ENCODE measurements around the gene SELENOI.
"Not testable (repeated sequence)": the region's sequence is repeated elsewhere in the genome, so short reads cannot be mapped to it uniquely, and the experiment has no call there.

The SELENOI gene

DNA sequence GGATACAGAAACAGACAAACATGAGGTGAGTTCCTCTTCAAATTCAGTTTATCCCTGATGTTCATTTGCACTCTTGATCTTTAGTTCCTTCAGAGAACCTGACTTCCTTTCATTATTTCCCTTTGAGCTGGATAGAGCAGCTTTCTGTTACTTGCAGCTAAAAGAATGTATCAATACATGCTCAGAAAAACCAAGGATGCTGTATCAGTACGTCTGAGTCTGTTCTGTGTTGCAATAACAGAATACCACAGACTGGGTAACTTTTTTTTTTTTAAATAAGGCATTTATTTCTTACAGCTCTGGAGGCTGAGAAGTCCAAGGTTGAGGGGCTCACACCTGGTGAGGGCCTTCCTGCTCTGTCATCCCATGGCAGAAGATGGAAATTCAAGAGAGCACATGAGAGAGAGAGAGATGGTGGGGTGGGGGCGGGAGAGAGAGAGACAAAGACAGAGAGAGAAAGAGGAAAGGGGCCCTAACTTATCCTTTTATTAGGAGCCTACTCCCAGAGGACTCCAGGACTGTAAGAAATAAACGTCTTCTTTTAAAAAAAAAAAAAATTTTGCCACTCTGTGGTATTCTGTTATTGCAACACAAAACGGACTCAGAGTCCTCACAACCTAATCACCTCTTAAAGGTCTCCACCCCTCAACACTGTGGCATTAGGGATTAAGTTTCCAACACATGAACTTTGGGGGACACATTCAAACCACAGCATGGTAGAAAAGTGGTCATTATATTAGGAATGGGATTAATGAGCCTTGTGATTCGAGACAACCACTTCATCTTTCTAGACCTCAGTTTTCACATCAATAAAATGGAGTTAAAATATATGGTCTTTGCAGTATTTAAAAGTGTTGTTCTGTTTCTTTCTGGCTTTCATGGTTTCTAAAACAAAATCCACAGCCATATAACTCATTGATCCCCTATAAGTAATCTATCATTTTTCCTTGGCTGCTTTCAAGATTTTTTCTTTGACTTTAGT is 18.4 kb upstream of the SELENOI start:
- DNase-seq: no peak

DNA sequence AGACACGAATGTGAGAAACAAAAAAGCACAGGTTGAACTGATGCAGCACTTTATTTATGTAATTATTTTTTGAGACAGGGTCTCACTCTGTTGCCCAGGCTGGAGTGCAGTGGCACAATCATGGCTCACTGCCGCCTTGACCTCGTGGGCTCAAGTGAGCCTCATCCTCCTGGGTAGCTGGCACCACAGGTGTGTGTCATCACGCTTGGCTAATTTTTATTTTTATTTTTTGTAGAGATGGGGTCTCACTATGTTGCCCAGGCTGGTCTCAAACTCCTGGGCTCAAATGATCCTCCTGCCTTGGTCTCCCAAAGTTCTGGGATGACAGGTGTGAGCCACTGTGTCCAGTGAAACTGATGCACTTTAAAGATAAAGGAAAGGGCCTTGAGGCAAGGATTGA is 16.9 kb upstream of the SELENOI start:
- not testable (repeated sequence) for DNase-seq

DNA sequence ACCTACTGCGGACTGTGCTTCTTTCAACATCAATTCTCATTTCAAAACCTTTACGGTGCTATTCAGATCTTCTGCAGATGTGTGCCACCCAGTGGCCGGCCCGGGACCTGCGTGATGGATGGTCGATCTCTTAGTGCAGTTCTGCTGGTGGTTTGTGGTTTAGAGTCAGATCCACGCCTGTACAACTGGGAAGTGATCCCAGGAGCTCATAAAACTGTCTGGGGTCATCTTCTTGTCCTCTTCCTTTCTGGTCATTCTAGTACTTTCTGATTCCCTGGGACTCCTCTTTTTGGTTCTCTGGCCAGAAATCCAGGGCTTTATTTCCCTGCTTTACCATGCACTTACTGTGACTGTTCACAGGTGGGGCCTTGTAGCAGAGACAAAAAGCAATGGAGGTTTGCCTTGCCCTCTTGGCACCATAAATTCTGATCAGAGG is 15.8 kb upstream of the SELENOI start:
- DNase-seq: peak; percentile 85

DNA sequence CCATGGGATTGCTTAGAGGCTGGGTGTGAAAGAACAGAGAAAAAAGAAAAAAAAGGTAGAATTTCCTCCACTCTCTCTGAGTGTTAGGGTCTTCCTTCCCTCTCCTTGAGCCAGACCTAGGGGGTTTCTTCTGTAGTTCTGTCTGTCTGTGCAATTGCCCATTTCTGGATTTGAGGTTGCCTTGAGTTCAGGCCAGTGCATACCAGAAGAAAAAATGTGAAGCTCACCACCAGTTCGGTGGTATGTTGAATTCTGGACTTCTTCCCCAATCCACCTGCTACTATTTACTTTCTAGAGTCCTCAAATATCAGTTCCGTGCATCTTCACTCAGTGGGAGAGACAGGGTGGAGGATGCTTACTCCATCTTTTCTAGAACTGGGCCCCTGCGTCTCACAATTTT is 15.3 kb upstream of the SELENOI start:
- DNase-seq: no peak

DNA sequence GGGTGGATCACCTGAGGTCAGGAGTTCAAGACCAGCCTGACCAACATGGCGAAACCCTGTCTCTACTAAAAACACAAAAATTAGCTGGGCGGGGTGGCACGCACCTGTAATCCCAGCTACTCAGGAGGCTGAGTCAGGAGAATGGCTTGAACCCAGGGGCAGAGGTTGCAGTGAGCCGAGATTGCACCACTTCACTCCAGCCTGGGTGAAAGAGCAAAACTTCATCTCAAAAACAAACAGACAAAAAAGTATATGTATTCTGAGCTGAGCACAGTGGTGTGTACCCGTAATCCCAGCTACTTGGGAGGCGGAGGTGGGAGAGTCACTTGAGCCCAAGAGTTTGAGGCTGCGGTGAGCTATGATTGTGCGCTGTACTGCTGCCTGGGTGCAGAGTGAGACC is 14.6 kb upstream of the SELENOI start:
- DNase-seq: not testable (repeated sequence)

DNA sequence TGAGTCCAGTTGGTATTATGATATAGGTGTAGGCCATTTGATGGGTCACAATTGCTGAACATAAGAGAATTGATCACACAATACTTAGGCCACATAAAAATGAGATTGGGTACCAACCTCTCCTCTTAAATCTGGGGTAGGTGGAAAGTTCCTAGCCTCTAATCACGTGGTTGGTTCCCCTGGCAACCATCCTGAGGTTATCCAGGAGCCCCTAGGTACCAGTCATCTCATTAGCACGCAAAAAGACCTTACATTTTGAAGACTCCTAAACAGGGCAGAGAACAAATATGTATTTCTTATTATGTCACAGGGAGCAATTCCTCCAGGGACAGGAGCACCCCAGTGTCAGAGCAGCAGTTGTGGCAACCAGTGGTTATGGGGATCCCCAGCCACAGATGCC is 12.7 kb upstream of the SELENOI start:
- DNase-seq: no peak

DNA sequence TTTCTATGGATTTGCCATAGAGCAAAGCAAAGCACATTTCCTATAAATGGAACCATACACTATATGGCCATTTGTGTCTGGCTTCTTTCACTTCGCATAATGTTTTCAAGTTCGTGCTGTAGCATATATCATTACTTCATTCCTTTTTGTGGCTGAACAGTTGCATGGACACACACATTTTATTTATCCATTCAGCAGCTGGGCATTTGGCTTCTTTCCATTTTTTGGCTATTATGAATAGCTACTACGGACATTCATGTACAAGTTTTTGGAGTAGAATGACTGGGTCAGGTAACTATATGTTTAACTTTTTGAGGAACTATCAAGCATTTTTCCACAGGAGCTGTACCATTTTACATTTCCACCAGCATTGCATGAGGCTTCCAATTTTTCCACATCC is 10.7 kb upstream of the SELENOI start:
- DNase-seq: no peak

DNA sequence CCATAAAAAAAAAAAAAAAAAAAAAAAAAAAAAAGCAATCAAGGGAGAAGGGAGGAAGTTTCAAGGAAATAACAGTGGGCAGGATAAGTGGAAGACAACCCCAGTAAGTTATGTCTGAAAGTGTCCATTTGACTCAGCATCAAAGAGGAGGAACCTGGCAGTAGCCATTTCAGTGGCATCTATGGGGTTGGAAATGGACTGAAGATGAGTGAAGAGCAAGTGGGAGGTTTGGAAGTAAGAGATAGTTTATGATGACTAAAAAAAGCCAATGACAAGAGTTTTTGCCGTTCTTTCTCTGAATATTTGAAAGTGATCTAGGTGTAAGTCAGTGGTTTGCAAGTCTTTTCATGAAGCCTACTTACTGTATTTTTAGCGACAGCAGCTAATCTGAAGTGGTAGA is 9.2 kb upstream of the SELENOI start:
- DNase-seq: no peak

DNA sequence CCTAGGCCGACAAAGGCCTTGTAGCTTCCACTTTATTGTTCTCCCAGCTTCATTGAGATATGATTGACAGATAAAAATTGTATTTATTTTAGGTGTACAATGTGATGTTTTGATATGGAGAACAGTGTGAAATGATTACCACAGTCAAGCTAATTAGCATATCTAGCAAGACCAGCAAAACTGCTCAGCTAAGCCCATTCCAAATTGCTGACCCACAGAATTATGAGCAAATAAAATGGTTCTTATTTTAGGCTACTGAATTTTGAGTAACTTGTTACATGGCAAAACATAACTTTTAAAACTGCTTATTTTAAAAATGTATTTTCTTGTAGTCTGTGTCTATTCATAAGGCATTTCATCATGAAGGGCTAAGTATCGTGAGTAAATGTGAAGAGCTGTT is 8.6 kb upstream of the SELENOI start:
- no peak for DNase-seq

DNA sequence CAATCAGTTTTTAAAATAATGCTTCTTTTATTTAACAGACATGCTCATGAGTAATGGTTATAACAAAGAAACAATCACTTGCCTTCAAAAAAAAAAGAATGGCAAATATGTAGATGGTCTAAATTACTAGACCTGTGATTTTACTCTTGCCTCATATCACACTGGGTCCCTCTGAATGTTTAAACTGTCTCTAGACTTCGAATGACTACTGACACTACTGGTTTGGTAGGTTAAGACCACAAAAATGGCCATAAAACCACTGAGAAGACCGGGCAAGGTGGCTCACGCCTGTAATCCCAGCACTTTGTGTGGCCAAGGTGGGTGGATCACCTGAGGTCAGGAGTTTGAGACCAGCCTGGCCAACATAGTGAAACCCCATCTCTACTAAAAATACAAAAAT is 5.1 kb upstream of the SELENOI start:
- DNase-seq: no peak

DNA sequence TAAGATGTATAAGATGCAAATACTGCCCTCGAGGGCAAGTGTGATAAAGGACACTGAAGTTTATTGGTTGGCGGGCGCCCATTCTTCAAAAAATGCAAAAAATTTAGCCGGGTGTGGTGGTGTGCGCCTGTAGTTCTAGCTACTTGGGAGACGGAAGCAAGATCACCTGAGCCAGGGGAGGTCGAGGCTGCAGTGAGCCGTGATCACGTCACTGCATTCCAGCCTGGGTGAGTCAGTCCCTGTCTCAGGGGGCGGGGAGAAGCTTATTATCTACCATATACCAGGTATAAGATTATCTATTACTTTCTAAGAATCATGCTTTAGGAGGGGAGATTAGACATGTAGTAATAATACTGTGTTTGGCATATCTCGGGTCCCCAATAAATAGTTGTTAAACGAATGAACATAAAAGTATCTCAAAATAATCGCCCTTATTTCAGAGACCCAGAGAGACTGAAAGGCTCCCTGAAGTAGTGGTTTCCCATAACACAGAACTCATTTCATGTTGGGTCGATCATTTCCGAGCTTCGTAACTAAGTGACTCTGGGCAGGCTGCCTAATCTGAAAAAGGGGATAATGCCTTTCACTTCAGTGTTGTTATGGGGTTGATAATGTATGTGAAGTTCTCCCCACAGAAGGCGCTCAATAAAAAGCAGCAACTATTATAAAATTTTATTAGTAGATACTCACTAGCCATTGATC is 1.2 kb upstream of the SELENOI start:
- DNase-seq: peak; percentile 37

DNA sequence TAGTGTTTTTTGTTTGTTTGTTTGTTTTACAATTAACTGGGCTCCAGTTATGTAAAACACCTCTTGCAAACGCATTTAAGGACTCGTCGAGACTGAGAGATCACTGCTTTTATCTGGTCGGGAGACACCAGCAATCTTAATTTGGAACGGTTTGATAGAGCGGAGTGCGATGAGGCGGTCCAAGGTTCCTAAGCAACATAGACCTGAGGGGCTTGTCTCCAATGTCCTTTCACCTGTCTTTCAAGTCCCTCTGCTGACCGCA is 729 bp upstream of the SELENOI start:
- no peak for DNase-seq

DNA sequence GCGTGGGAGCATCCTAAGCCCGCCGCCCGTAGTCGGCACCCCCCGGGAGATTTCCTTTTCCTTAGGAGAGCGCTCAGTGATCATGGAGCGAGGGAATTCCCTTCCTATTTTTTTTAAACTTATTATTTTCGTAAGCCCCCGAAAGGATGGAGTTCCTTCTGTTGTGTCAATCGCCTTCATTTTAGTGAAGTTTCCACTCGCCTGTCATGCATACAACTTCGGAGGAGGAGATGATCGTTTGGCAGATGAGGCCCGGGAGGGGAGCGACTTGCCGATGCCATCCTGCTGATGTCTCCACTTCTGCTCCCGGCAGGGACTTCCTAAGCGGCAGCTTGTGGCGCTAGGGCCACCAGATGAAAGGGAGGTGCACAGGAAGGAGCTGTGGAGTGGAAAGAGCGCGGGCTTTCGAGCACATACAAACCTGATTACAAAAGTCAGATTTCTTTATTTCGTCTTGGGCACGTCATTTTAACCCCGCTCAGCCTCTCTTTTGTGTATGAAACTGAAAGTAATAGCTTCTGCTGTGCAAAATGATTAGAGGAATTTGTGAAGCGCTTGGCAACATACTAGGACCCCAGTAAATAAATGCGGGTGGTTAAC is 611 bp downstream of the SELENOI start, which contains the start of gene ADGRF3:
ADGRF3 (minus strand) TSS at position 336 of the 600 bp plus-strand sequence. CDS start 555 bp downstream, outside the sequence.
- peak; percentile 61 for DNase-seq

DNA sequence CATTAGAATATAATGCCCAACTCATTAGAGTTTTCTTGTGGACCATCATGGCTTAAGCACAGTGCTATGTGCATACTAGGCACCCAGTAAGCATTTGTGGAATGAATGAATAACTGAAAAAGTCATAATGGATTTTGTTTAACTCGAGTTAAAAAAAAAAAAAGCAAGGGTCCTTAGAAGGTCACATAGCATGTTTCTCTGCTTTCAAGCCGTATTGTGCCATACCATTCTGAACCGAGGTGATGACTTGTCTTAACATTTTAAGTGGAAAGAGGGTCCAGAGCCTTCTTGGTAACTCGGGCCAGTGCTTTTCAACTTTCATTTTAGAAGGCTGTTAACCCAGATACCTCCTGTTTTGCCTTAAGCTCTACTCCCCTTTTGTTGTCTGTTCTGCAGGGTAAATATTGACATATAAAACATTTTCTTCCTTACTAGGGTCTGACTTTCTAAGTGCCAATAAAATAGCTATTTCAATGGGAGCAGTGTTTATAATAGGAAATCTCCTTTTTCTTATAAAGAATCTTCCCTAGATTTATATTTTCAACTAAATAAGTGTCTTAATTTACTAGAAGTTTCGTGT is 1.4 kb downstream of the SELENOI start:
- DNase-seq: no peak

DNA sequence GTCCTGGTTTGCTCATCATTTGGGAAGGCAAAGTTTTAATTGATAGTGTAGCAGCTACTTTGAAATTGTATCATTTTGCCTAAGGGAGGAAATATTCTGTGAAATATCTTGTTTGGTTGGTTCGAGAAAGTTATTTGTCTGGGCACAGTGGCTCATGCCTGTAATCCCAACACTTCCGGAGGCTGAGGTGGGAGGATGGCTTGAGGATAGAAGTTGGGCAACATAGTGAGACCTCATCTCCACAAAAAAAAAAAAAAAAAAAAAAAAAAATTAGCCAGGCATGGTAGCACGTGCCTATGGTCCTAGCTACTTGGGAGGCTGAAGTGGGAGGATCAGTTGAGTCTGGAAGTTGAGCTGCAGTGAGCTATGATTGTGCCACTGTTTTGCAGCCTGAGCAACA is 3.7 kb downstream of the SELENOI start:
- DNase-seq: no peak

DNA sequence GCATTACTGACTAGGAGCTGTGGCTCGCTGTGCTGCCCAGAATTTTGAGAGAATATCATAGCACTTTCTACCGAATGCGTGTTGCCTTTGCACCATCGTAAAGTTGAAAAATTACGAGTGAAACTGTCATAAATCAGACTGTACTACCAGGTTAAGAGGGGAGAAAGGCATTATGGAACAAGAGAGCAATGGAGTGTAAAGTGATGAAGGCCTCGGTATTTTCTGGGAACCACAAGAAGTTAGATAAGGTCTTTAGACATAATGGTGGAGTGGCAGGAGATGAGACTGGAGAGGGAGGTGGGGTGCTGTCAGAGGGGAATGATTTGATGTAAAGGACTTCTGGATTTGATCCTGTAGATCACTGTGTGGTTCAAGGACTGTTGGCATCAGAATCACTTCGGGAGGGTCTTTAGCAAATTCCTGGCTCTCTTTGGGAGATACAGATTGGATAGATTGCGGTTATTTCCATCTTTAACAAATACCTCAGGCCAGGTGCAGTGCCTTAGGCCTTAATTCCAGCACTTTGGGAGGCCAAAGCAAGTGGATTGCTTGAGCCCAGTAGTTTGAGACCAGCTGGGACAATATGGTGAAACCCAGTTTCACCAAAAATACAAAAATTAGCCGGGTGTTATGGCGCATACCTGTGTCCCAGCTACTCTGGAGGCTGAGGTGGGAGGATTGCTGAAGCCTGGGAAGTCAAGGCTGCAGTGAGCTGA is 5.6 kb downstream of the SELENOI start:
- no peak for DNase-seq

DNA sequence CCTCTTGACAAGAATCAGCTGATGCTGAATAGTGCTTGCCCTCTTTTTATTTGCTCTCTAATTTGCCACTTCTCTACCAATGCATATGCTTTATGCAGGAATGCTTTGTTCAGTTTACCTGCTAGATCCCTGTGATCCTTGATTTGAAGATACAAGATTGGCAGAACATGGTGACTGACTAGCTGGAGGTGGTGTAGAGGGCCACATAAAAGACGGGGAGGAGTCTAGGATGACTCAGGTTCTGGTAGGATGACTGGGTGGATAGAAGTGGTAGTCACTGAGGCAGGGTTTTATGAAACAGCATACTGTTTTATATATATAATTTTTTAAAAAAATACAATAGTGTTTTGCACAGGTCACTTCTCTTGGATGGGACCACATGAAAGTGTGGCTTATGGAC is 6.9 kb downstream of the SELENOI start:
- peak; percentile 46 for DNase-seq

DNA sequence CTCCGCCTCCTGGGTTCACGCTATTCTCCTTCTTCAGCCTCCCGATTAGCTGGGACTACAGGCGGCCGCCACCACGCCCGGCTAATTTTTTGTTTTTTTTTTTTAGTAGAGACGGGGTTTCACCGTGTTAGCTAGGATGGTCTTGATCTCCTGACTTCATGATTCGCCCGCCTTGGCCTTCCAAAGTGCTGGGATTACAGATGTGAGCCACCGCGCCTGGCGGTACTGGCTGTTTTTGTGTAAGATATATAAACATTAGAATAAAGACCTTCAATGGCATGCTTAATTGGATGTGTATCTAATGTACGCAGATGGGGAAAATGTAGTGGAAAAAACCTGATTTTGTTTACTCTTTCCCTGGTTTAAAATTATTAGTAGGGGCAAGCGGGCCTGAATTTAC is 8.5 kb downstream of the SELENOI start:
- not testable (repeated sequence) for DNase-seq

DNA sequence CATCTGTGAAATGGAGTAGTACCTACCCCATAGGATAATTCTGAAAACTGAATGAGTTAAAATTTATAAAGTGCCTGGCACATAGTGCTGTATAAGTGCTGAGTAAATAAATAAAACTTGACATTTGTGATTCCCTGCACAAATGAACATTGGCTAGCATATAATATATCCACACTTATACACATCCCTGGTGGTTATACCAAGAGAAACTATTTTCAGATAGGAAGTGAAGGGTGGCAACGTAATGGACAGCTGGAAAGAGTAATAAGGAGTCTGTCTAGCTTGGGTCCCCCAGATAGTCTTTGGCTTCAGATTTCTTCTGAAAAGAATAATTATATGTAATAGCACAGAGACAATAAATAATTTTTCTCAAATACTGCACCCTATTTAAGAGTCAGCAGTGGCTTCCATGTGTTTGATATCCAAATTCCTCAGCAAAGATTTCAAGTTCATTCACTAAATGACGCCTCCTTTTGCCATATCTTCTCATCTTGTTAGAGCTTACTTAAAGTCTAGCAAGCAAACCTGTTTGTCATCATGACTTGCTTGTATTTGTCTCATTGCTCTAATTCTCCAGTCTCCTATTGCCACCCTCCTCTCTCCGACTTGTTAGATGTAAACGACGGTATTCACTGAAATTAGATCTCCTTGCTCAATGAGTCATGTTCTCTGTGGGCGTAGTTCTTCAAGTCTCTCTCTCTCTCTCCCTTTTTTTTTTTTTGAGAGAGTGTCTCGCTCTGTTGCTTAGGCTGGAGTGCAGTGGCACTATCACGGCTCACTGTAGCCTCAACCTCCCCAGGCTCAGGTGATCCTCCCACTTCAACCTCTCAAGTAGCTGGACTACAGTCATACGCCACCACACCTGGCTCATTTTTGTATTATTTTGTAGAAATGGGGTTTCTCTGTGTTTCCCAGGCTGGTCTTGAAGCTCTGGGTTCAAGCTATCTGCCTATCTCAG is 9.4 kb downstream of the SELENOI start:
- no peak for DNase-seq

DNA sequence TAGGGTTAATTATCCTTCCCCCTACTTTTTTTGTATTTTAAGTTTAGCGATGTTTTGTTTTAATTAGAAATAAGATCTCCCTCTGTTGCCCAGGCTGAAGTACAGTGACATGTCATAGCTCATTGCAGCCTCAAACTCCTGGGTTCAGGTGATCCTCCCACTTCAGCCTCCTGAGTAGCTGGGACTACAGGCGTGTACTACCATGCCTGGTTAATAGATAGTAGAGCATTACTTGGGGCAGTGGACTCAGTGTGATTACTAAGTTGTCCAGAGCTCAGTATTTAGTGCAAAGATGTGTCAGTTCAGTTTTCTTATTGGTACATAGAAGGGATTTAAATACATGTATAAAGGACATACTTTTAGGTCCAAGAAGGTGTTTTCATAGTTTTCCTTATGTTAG is 10.2 kb downstream of the SELENOI start:
- no peak for DNase-seq

DNA sequence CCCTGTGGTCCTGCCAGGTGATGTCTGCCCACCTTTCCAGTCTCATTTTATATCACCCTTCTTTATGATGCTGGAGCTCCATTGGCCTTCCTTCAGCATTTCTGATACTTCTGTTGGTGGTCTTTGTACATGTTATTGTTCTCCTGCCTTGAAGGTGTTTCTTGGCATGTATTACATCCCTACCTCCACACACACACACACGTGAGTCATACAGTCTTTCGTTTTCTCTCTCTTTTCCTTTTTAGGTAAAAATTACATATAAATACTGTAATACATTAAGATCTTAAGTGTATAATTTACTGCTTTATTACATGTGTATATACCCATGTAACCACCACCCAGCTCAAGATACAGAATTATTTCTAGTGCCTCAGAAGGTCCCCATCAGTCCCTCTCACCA is 10.8 kb downstream of the SELENOI start:
- DNase-seq: no peak

Data from activated naive CD4-positive, alpha-beta T cell treated with anti-CD3 and anti-CD28 coated beads, Interleukin-2, amount 50 U/mL, for 16 hours (primary cell).